Muscle layer of colon (tissue), 2 donors: ENCODE measurements around the gene ASH1L.
"Not testable (repeated sequence)": the region's sequence is repeated elsewhere in the genome, so short reads cannot be mapped to it uniquely, and the experiment has no call there.

Source experiments
- H3K27ac ChIP-seq: one replicate; pipeline ENCODE4 v1.7.0; 2013; ENCODE audit warnings: low read depth, mild to moderate bottlenecking, low read length, moderate library complexity
- H3K27me3 ChIP-seq, 2 donors: one replicate each; pipeline ENCODE4 v1.7.0; 2013; ENCODE audit warnings: low read length in 2 of 2, mild to moderate bottlenecking in 2 of 2; ENCODE audit not compliant: insufficient read depth in 2 of 2, control insufficient read depth in 1 of 2
- H3K36me3 ChIP-seq: one replicate; pipeline ENCODE4 v1.7.0; 2013; ENCODE audit warnings: mild to moderate bottlenecking, low read length; ENCODE audit not compliant: insufficient read depth
- H3K4me1 ChIP-seq: one replicate; pipeline ENCODE4 v1.7.0; 2013; ENCODE audit warnings: mild to moderate bottlenecking, low read length; ENCODE audit not compliant: insufficient read depth
- H3K4me3 ChIP-seq, 2 donors: one replicate each; pipeline ENCODE4 v1.7.0; 2013; ENCODE audit warnings: low read length in 2 of 2, low read depth in 1 of 2, mild to moderate bottlenecking in 1 of 2, moderate library complexity in 1 of 2
- H3K9ac ChIP-seq: one replicate; pipeline ENCODE4 v1.7.0; 2013; ENCODE audit warnings: low read length
- H3K9me3 ChIP-seq: one replicate; pipeline ENCODE4 v1.7.0; 2013; ENCODE audit warnings: mild to moderate bottlenecking, low read length
- donor health status: abdominal sarcoma.
- donor health status: Adenocarcinoma of cecum.

Gene ASH1L

DNA sequence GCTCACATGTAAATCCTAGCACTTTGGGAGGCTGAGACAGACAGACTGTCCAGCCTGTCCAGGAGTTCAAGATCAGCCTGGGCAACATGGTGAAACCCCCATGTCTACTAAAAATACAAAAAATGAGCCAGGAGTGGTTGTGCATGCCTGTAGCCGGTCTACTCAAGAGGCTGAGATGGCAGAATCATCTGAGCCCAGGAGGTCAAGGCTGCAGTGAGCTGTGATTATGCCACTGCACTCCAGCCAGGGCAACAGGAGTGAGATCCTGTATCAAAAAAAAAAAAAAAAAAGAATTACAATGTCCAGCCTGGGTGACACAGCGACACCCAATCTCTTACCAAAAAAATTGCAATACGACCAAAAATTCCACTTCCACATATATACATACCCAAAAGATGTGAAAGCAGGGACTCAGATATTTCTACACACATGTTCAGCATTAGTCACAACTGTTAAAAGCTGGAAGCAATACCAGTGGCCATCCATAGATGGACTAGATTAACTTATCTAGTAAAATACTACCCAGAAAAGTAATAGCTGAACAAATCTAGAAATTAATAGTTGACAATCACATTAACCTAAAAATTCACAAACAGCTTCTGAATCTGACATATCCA, 49.2 kb downstream of the ASH1L start:
- Histone ChIP-seq H3K27me3 (no peaks in the 10 kb centered on the region), H3K27ac (no peak overlapping the region), H3K9ac (no peak overlapping the region), H3K4me3 (no peak overlapping the region), H3K4me1 (no peaks in the 10 kb centered on the region), H3K36me3 (no peaks in the 10 kb centered on the region), H3K9me3 (no peaks in the 10 kb centered on the region)

DNA sequence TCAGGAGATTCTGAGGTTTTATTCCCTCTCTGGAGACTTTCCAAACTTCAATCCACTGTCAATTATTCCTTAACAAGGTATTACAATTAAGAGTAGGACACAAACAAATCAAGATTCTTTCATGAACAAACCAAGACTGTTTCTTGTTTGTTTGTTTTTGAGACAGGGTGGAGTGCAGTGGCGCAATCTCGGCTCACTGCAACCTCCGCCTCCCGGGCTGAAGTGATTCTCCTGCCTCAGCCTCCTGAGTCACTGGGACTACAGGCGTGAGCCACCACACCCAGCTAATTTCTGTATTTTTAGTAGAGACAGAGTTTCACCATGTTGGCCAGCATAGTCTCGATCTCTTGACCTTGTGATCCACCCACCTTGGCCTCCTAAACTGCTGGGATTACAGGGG, 51.2 kb downstream of the ASH1L start:
- H3K27ac ChIP-seq, H3K4me3 ChIP-seq, H3K27me3 ChIP-seq, H3K4me1 ChIP-seq, H3K9ac ChIP-seq, H3K36me3 ChIP-seq, H3K9me3 ChIP-seq: not testable (repeated sequence)

DNA sequence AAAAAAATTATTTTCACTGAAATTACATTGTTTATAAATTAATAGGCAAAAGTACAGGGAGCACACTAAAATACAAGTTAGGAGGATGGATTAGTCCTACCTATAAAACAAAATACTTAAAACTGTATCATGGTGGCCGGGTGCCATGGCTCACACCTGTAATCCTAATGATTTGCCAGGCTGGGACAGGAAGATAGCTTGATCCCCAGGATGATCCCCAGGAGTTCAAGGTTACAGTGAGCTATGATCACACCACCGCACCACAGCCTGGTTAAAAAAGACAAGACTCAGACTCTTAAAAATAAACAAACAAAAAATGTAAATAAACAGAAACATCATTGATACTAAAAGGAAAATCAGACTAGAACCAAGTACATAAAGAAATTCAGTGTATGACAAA, 53.5 kb downstream of the ASH1L start:
- H3K9ac ChIP-seq = no peak overlapping the region
- no peaks in the 10 kb centered on the region for H3K36me3 ChIP-seq
- H3K4me1 ChIP-seq = peaks cover 3% of the 10 kb centered on the region
- no peak overlapping the region for H3K4me3 ChIP-seq
- H3K27ac ChIP-seq = no peak overlapping the region
- H3K9me3 ChIP-seq = no peaks in the 10 kb centered on the region
- H3K27me3 ChIP-seq = no peaks in the 10 kb centered on the region

DNA sequence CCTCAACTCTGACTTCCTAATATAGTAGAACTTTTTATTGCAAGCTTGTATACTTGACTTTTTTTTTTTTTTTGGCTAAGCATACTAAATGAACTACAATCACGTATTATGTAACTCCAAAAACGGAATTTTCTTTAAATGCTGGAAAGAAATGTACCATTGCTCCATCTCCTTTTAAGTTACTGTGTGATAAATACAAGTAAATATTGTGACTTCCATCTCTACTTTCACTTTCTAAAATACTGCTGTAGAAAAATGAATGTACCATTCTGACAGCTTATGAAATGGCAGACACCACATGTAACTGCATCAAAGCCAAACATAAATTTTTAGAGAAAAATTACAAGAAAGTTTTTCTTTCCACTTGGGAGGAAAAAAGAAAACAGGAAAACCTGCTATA, 54.7 kb downstream of the ASH1L start:
- H3K27me3 ChIP-seq = no peaks in the 10 kb centered on the region
- H3K4me3 ChIP-seq = no peak overlapping the region
- no peak overlapping the region for H3K9ac ChIP-seq
- peaks cover 15% of the 10 kb centered on the region for H3K4me1 ChIP-seq
- no peaks in the 10 kb centered on the region for H3K36me3 ChIP-seq
- H3K9me3 ChIP-seq = no peaks in the 10 kb centered on the region
- H3K27ac ChIP-seq = no peak overlapping the region

DNA sequence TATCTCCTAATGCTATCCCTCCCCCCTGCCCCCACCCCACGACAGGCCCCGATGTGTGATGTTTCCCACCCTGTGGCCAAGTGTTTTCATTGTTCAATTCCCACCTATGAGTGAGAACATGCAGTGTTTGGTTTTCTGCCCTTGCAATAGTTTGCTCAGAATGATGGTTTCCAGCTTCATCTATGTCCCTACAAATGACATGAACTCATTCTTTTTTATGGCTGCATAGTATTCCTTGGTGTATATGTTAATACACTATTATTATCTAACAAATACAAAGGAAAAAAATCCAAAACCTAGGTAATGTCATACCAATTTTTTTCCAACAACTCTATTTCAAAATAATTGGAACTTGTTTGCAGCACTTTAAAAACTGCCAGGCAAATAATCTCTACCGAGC, 56.6 kb downstream of the ASH1L start:
- H3K4me3 ChIP-seq, H3K36me3 ChIP-seq, H3K27ac ChIP-seq, H3K9me3 ChIP-seq, H3K9ac ChIP-seq, H3K27me3 ChIP-seq: not testable (repeated sequence)
- peaks cover 17% of the 10 kb centered on the region for H3K4me1 ChIP-seq

GRCh38 chr1:155504207-155504606, 58.4 kb downstream of the ASH1L start:
- Histone ChIP-seq H3K27ac (no peak overlapping the region), H3K4me3 (no peak overlapping the region), H3K36me3 (no peaks in the 10 kb centered on the region), H3K4me1 (peaks cover 30% of the 10 kb centered on the region), H3K27me3 (no peaks in the 10 kb centered on the region), H3K9ac (no peak overlapping the region), H3K9me3 (no peaks in the 10 kb centered on the region)

GRCh38 chr1:155499953-155500639, 62.5 kb downstream of the ASH1L start:
- no peak overlapping the region for H3K9ac ChIP-seq
- no peak overlapping the region for H3K27ac ChIP-seq

GRCh38 chr1:155499263-155499662, 63.3 kb downstream of the ASH1L start:
- Histone ChIP-seq H3K27ac (no peak overlapping the region), H3K4me1 (peaks cover 29% of the 10 kb centered on the region), H3K4me3 (no peak overlapping the region), H3K27me3 (no peaks in the 10 kb centered on the region), H3K9me3 (no peaks in the 10 kb centered on the region), H3K36me3 (no peaks in the 10 kb centered on the region), H3K9ac (no peak overlapping the region)

More at GRCh38 chr1:155499953-155500639, 62.5 kb downstream of the ASH1L start:
- Histone ChIP-seq H3K36me3 (no peaks in the 10 kb centered on the region), H3K4me3 (no peak overlapping the region), H3K27me3 (no peaks in the 10 kb centered on the region), H3K9me3 (no peaks in the 10 kb centered on the region), H3K4me1 (peaks cover 30% of the 10 kb centered on the region)

DNA sequence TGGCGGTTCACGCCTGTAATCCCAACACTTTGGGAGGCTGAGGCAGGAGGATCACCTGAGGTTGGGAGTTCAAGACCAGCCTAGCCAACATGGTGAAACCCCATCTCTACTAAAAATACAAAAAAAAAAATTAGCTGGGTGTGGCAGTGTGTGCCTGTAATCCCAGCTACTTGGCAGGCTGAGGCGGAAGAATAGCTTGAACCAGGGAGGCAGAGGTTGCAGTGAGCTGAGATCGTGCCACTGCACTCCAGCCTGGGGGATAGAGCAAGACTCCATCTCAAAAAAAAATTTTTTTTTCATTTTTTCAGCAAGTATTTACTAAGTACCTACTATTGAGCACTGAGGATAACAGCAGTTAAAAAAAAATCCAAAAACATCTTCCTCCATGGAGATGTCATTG, 69.0 kb downstream of the ASH1L start:
- H3K4me1 ChIP-seq, H3K27me3 ChIP-seq, H3K4me3 ChIP-seq, H3K9ac ChIP-seq, H3K9me3 ChIP-seq, H3K36me3 ChIP-seq, H3K27ac ChIP-seq: not testable (repeated sequence)

DNA sequence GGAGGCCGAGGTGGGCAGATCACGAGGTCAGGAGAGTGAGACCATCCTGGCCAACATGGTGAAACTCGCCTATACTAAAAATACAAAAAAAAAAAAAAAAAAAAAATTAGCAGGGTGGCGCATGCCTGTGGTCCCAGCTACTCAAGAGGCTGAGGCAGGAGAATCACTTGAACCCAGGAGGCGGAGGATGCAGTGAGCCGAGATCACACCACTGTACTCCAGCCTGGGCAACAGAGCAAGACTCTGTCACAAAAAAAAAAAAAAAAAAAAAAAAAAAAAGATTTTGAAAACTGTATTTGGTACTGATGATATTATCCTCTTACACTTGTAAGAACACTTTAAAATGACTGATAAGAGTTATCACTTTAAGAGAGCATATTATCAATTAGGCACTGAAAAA, 74.2 kb downstream of the ASH1L start:
- H3K36me3 ChIP-seq, H3K9ac ChIP-seq, H3K9me3 ChIP-seq, H3K27ac ChIP-seq, H3K27me3 ChIP-seq, H3K4me3 ChIP-seq, H3K4me1 ChIP-seq: not testable (repeated sequence)

GRCh38 chr1:155487541-155487940, 75.1 kb downstream of the ASH1L start:
- H3K4me1 ChIP-seq = no peaks in the 10 kb centered on the region
- no peak overlapping the region for H3K9ac ChIP-seq
- no peaks in the 10 kb centered on the region for H3K9me3 ChIP-seq
- no peaks in the 10 kb centered on the region for H3K27me3 ChIP-seq
- no peaks in the 10 kb centered on the region for H3K36me3 ChIP-seq
- no peak overlapping the region for H3K4me3 ChIP-seq
- no peak overlapping the region for H3K27ac ChIP-seq

DNA sequence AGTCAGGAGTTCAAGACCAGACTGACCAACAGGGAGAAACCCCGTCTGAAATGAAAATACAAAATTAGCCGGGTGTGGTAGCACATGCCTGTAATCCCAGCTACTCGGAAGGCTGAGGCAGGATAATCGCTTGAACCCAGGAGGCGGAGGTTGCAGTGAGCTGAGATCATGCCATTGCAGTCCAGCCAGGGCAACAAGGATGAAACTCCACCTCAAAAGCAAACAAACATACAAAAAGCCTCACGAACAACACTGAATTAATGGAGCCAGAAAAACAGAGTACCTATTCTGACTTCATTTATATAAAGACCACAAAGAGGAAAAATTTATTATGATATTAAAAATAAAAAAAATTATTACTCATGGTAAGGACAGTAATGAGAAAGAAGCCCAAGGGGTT, 75.7 kb downstream of the ASH1L start:
- H3K9ac ChIP-seq, H3K9me3 ChIP-seq, H3K27ac ChIP-seq, H3K27me3 ChIP-seq, H3K4me1 ChIP-seq, H3K36me3 ChIP-seq, H3K4me3 ChIP-seq: not testable (repeated sequence)
